ENCODE results near the gene SPTBN1. TPM values are rescaled to one million over a fixed set of nuclear protein-coding genes. Genes with fewer than 3 reads are reported as not detected.

The SPTBN1 gene
- total RNA-seq, 1 donor = 200 TPM

GRCh38 chr2:54456362-54456611, 160 bp downstream of the SPTBN1 start:
- peak overlapping the region; percentile 86 for H3K4me3 ChIP-seq (ENCODE audit: low read depth, low read length)
- TF ChIP-seq, protein P1, sequence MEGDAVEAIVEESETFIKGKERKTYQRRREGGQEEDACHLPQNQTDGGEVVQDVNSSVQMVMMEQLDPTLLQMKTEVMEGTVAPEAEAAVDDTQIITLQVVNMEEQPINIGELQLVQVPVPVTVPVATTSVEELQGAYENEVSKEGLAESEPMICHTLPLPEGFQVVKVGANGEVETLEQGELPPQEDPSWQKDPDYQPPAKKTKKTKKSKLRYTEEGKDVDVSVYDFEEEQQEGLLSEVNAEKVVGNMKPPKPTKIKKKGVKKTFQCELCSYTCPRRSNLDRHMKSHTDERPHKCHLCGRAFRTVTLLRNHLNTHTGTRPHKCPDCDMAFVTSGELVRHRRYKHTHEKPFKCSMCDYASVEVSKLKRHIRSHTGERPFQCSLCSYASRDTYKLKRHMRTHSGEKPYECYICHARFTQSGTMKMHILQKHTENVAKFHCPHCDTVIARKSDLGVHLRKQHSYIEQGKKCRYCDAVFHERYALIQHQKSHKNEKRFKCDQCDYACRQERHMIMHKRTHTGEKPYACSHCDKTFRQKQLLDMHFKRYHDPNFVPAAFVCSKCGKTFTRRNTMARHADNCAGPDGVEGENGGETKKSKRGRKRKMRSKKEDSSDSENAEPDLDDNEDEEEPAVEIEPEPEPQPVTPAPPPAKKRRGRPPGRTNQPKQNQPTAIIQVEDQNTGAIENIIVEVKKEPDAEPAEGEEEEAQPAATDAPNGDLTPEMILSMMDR (IDR thresholded peaks at IDR 0.05; ENCODE audit: insufficient read depth, low read depth, low read length) = no peak
- DNase-seq (ENCODE audit: low read depth) = no peak

GRCh38 chr2:54456612-54457322, 640 bp downstream of the SPTBN1 start:
- peak; percentile 46 for DNase-seq (ENCODE audit: low read depth)
- peak overlapping the region; percentile 86 for H3K4me3 ChIP-seq (ENCODE audit: low read depth, low read length)
- TF ChIP-seq, protein P1 (IDR thresholded peaks at IDR 0.05; ENCODE audit: insufficient read depth, low read depth, low read length) = no peak

DNA sequence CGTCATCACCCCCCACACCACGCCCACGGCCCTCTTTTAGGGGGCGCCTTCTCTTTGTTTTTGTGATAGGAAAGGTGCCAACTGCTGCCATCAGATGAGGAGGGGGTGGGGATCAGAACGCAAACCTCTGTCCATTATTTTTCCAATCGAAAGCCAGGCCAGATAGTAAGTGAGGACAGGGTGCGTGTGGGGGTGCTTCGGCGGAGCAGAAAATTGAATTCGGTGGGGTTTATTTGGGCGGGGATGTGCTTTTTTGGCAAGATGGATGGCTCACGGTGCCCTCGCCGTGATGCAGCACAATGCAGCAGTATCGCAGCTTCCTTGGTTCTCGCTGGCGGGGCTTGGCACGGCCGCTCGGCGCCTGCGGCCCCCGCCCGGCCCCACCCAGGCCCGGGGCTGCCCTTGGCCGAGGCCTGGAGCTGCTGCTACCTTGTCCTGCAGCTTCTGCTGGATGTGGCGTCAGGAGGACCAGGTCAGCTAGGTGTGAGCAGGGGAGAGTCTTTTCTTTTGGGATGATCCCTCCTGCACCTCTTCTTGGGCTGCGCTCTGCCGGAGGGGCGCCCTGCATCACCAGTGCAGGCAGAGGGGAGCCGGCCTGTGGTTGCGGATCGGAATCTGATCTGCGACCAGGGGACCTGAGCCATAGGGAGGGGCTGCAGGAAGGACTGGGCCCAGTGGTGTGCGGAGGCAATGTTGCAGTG, 1.3 kb downstream of the SPTBN1 start:
- TF ChIP-seq, protein P1 (IDR thresholded peaks at IDR 0.05; ENCODE audit: insufficient read depth, low read depth, low read length) = no peak
- H3K4me3 ChIP-seq (ENCODE audit: low read depth, low read length) = peak overlapping the region; percentile 86
- no peak for DNase-seq (ENCODE audit: low read depth)

DNA sequence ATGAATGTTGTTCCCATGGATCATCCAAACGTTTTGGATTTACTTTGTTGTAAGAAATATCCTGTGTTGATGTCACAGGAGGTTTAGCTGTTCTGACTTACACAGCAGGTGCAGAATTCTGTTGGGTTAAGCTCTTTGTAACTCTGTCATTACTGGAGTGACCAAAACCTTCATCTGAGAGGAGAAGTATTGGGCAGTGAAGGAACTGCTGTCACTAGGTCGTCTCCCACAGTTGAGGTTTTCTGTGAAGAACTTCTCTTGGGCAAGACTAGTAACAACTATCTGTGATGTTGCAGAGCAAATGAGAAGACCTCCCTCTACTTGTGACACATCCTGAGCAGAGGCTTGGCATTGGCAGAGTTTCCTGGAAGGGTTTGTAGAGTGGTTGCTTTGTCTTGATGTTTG, 2.9 kb downstream of the SPTBN1 start:
- TF ChIP-seq, protein P1 (IDR thresholded peaks at IDR 0.05; ENCODE audit: insufficient read depth, low read depth, low read length) = no peak
- DNase-seq (ENCODE audit: low read depth) = peak; percentile 57
- peak overlapping the region; percentile 86 for H3K4me3 ChIP-seq (ENCODE audit: low read depth, low read length)

- no peak overlapping the region for H3K4me3 ChIP-seq (ENCODE audit: low read depth, low read length)
- TF ChIP-seq, protein P1 (IDR thresholded peaks at IDR 0.05; ENCODE audit: insufficient read depth, low read depth, low read length) = no peak
- peak; percentile 71 for DNase-seq (ENCODE audit: low read depth)
Observed at GRCh38 chr2:54461261-54461660, 5.1 kb downstream of the SPTBN1 start.

- H3K4me3 ChIP-seq (ENCODE audit: low read depth, low read length) = no peak overlapping the region
- TF ChIP-seq, protein P1 (IDR thresholded peaks at IDR 0.05; ENCODE audit: insufficient read depth, low read depth, low read length) = no peak
- no peak for DNase-seq (ENCODE audit: low read depth)
Observed at GRCh38 chr2:54464341-54464740, 8.2 kb downstream of the SPTBN1 start.
